Head of caudate nucleus (tissue), 42 donors: Measurements from ENCODE around the gene PAMR1.
"Not testable (repeated sequence)": the region's sequence is repeated elsewhere in the genome, so short reads cannot be mapped to it uniquely, and the experiment has no call there.

Source experiments
- DNase-seq, 42 donors: peaks; one replicate each; pipeline versions ENCODE4 v3.0.0 to v3.0.0-alpha.2; 2020 to 2021; ENCODE audit warnings: mixed read lengths in 7 of 42
- intact Hi-C: fragments of 100-400 bp; cut with DNase I; formaldehyde crosslinking; loops from one replicate; pipeline ENCODE4 v1.15.0; 2022

PAMR1 gene

GRCh38 chr11:35525501-35526175, at the start of gene PAMR1:
TSS of gene PAMR1 (minus strand) at chr11:35525616. CDS start at chr11:35525585, 31 bp downstream.
- intact Hi-C loops: no loop called here
- DNase-seq: peak in 15 of 42 donors; percentile 7 to 51 (median 17)

- DNase-seq: no peak
- intact Hi-C loops: no loop called here
Observed at GRCh38 chr11:35571696-35572095, 46.3 kb upstream of the PAMR1 start.

GRCh38 chr11:35567737-35568465, 42.5 kb upstream of the PAMR1 start:
- intact Hi-C loops: no loop called here
- DNase-seq: no peak

- intact Hi-C loops: no loop called here
- no peak for DNase-seq
Observed at GRCh38 chr11:35566885-35567284, 41.5 kb upstream of the PAMR1 start.

- DNase-seq: no peak
- intact Hi-C loops: no loop called here
Observed at GRCh38 chr11:35566181-35566580, 40.8 kb upstream of the PAMR1 start.

GRCh38 chr11:35564245-35564595, 38.8 kb upstream of the PAMR1 start:
- intact Hi-C loops: no loop called here
- DNase-seq: no peak

- intact Hi-C loops: no loop called here
- no peak for DNase-seq
Observed at GRCh38 chr11:35563484-35564244, 38.2 kb upstream of the PAMR1 start.

- intact Hi-C loops: no loop called here
Observed at GRCh38 chr11:35559949-35560348, 34.5 kb upstream of the PAMR1 start.

GRCh38 chr11:35558513-35558912, 33.1 kb upstream of the PAMR1 start:
- intact Hi-C loops: no loop called here
- no peak for DNase-seq

More at GRCh38 chr11:35559949-35560348, 34.5 kb upstream of the PAMR1 start:
- no peak for DNase-seq

- intact Hi-C loops: no loop called here
Observed at GRCh38 chr11:35555488-35555887, 30.1 kb upstream of the PAMR1 start.

GRCh38 chr11:35554491-35555437, 29.3 kb upstream of the PAMR1 start:
- intact Hi-C loops: no loop called here
- no peak for DNase-seq

More at GRCh38 chr11:35555488-35555887, 30.1 kb upstream of the PAMR1 start:
- no peak for DNase-seq

- intact Hi-C loops: no loop called here
- no peak for DNase-seq
Observed at GRCh38 chr11:35553831-35554230, 28.4 kb upstream of the PAMR1 start.

- intact Hi-C loops: no loop called here
Observed at GRCh38 chr11:35553021-35553420, 27.6 kb upstream of the PAMR1 start.

GRCh38 chr11:35552616-35553015, 27.2 kb upstream of the PAMR1 start:
- intact Hi-C loops: no loop called here
- DNase-seq: no peak

More at GRCh38 chr11:35553021-35553420, 27.6 kb upstream of the PAMR1 start:
- no peak for DNase-seq

GRCh38 chr11:35550374-35551036, 25.1 kb upstream of the PAMR1 start:
- DNase-seq: no peak
- intact Hi-C loops: no loop called here

GRCh38 chr11:35549787-35550186, 24.4 kb upstream of the PAMR1 start:
- intact Hi-C loops: no loop called here
- DNase-seq: no peak

- intact Hi-C loops: no loop called here
- no peak for DNase-seq
Observed at GRCh38 chr11:35548925-35549561, 23.6 kb upstream of the PAMR1 start.

- intact Hi-C loops, DNase-seq: not testable (repeated sequence)
Observed at GRCh38 chr11:35547995-35548394, 22.6 kb upstream of the PAMR1 start.
